GM23248 (cell line): ENCODE measurements around the gene PAF1. TPM values are rescaled to one million over a fixed set of nuclear protein-coding genes. Genes with fewer than 3 reads are reported as not detected.

Experiments
- DNase-seq: peaks from one replicate; pipeline ENCODE4 v3.0.0-alpha.2; 2015
- H2AFZ ChIP-seq: fragments of 200-600 bp; sonication (generic); 2 replicates; pipeline ENCODE4 v1.6.1; 2016; ENCODE audit warnings: antibody characterized with exemption
- H3F3A ChIP-seq: fragments of 200-600 bp; sonication (generic); 2 replicates; pipeline ENCODE4 v1.6.1; 2016; ENCODE audit warnings: mild to moderate bottlenecking, antibody characterized with exemption, mixed run types; ENCODE audit not compliant: insufficient read depth
- H3K27ac ChIP-seq: fragments of 200-600 bp; sonication (generic); 2 replicates; pipeline ENCODE4 v1.5.1; 2016; ENCODE audit warnings: mild to moderate bottlenecking
- H3K27me3 ChIP-seq: fragments of 200-600 bp; sonication (generic); replicated peaks from 2 replicates; pipeline ENCODE4 v1.6.1; 2016; ENCODE audit warnings: mild to moderate bottlenecking; ENCODE audit not compliant: insufficient read depth
- H3K36me3 ChIP-seq: fragments of 200-600 bp; sonication (generic); 2 replicates; pipeline ENCODE4 v1.6.1; 2016; ENCODE audit warnings: low read depth, mild to moderate bottlenecking
- H3K4me1 ChIP-seq: fragments of 200-600 bp; sonication (generic); 2 replicates; pipeline ENCODE4 v1.6.1; 2016; ENCODE audit warnings: mild to moderate bottlenecking; ENCODE audit not compliant: insufficient read depth
- H3K4me2 ChIP-seq: fragments of 200-600 bp; sonication (generic); one replicate; pipeline ENCODE4 v1.6.1; 2016; ENCODE audit warnings: mild to moderate bottlenecking; ENCODE audit not compliant: unreplicated experiment
- H3K4me3 ChIP-seq: fragments of 200-600 bp; sonication (generic); 2 replicates; pipeline ENCODE4 v1.5.1; 2016; ENCODE audit warnings: mild to moderate bottlenecking
- H3K79me2 ChIP-seq: fragments of 200-600 bp; sonication (generic); 2 replicates; pipeline ENCODE4 v1.6.1; 2016; ENCODE audit warnings: mild to moderate bottlenecking; ENCODE audit not compliant: insufficient read depth
- H3K9ac ChIP-seq: fragments of 200-600 bp; sonication (generic); 2 replicates; pipeline ENCODE4 v1.6.1; 2016; ENCODE audit warnings: mild to moderate bottlenecking
- H3K9me2 ChIP-seq: fragments of 200-600 bp; sonication (generic); 2 replicates; pipeline ENCODE4 v1.6.1; 2016; ENCODE audit warnings: mixed run types, mild to moderate bottlenecking, moderate library complexity; ENCODE audit not compliant: insufficient read depth
- H3K9me3 ChIP-seq: fragments of 200-600 bp; sonication (generic); one replicate; pipeline ENCODE4 v1.6.1; 2017; ENCODE audit warnings: low read depth
- H4K20me1 ChIP-seq: fragments of 200-600 bp; sonication (generic); 2 replicates; pipeline ENCODE4 v1.6.0; 2016; ENCODE audit not compliant: insufficient read depth
- EZH2 ChIP-seq: fragments of 200-600 bp; sonication (generic); IDR thresholded peaks from 2 replicates; pipeline ENCODE4 v1.6.1; 2018; ENCODE audit warnings: antibody characterized with exemption, mild to moderate bottlenecking; ENCODE audit not compliant: insufficient read depth, poor library complexity, severe bottlenecking
- EZH2phosphoT487 ChIP-seq: fragments of 200-600 bp; sonication (generic); IDR thresholded peaks from 2 replicates; pipeline ENCODE4 v1.6.1; 2018; ENCODE audit warnings: antibody characterized with exemption, moderate library complexity, mild to moderate bottlenecking, low read depth; ENCODE audit not compliant: insufficient read depth
- WGBS, 2 experiments: methylation state at CpG; one replicate each; pipeline ENCODE4 v1.1.6; 2015 to 2017; ENCODE audit warnings: low lambda C conversion rate in 2 of 2, low coverage in 1 of 2; ENCODE audit errors: missing lambda C conversion rate in 2 of 2; 5-methylcytosine and 5-hydroxymethylcytosine counted together
- in situ Hi-C: fragments of 300-500 bp; cut with MboI; formaldehyde crosslinking; loops from 2 replicates; pipeline ENCODE4 v1.15.0; 2020
- polyA plus RNA-seq: library from polyadenylated mRNA; unstranded; fragments of >200 nt; fragmentation: Nextera tagmentation; extraction: Ambion mirVana; gene quantifications from 2 replicates; pipeline ENCODE4 v1.2.1, GENCODE V29; 2016
- total RNA-seq: library from RNA; depleted of rRNA; stranded (reverse); fragments of >200 nt; shearing (Covaris generic); gene quantifications from 2 replicates; pipeline ENCODE4 v1.2.3, GENCODE V29; 2014

PAF1 gene
- total and polyA plus RNA-seq, 2 experiments from 2014 or later = 44.2 to 51.2 TPM

GRCh38 chr19:39362682-39363657, 27.9 kb downstream of the PAF1 start:
- Histone ChIP-seq H3K4me2 (peak overlapping the region; percentile 53), H2AFZ (no peak overlapping the region), H3K9ac (peak overlapping the region; percentile 78), H3F3A (peaks cover 62% of the 10 kb centered on the region), H3K9me3 (no peaks in the 10 kb centered on the region), H3K9me2 (no peaks in the 10 kb centered on the region), H3K4me1 (peaks cover 32% of the 10 kb centered on the region), H3K27ac (peak overlapping the region; percentile 96), H3K79me2 (peaks cover 50% of the 10 kb centered on the region), H4K20me1 (no peaks in the 10 kb centered on the region), H3K4me3 (no peak overlapping the region), H3K36me3 (peaks cover 12% of the 10 kb centered on the region), H3K27me3 (no peaks in the 10 kb centered on the region)
- WGBS, 2 experiments = 8 to 16% methylated on average over 6 of the region's 6 CpGs
- no peak for TF ChIP-seq EZH2phosphoT487
- no peak for TF ChIP-seq EZH2
- in situ Hi-C loops = no loop called here
- peak; percentile 65 for DNase-seq

- H3K27me3 ChIP-seq = no peaks in the 10 kb centered on the region
- H3K9me3 ChIP-seq = no peaks in the 10 kb centered on the region
- peaks cover 62% of the 10 kb centered on the region for H3F3A ChIP-seq
- peaks cover 32% of the 10 kb centered on the region for H3K4me1 ChIP-seq
- H3K36me3 ChIP-seq = peaks cover 36% of the 10 kb centered on the region
- TF ChIP-seq EZH2phosphoT487 (no peak), EZH2 (no peak)
- no peaks in the 10 kb centered on the region for H4K20me1 ChIP-seq
- no peak overlapping the region for H3K4me2 ChIP-seq
- H3K4me3 ChIP-seq = no peak overlapping the region
- DNase-seq = no peak
- H3K9ac ChIP-seq = no peak overlapping the region
- 94 to 100% methylated on average over 1 of the region's 1 CpG for WGBS, 2 experiments
- no peaks in the 10 kb centered on the region for H3K9me2 ChIP-seq
- in situ Hi-C loops = no loop called here
- H3K79me2 ChIP-seq = peaks cover 48% of the 10 kb centered on the region
- H3K27ac ChIP-seq = peak overlapping the region; percentile 45
- no peak overlapping the region for H2AFZ ChIP-seq
These were observed 30.3 kb downstream of the PAF1 start for GRCh38 chr19:39360599-39360998.

DNA sequence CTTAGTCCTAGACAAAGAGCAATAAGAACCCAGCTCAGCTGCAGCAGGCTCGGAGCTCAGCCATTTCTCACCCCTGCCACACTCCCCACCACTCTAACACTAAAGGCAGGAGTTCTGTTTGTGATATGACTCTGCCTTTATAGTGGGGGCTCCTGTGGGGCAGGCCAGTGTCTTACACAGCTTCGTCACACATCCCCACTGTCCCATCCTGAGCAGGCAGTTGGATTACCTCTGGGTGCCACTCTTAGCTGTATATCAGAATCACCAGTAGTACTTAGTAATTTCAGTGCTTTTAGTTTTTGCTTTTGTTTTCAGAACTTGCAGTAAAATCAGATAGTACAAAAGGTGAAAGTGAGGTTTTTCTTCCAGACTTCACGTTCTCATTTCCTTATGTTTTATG, 31.9 kb downstream of the PAF1 start:
- H3K9me2 ChIP-seq = no peaks in the 10 kb centered on the region
- H3K79me2 ChIP-seq = peaks cover 53% of the 10 kb centered on the region
- no peak overlapping the region for H3K27ac ChIP-seq
- in situ Hi-C loops = no loop called here
- peaks cover 49% of the 10 kb centered on the region for H3K36me3 ChIP-seq
- H3K4me1 ChIP-seq = peaks cover 24% of the 10 kb centered on the region
- no peak overlapping the region for H3K4me2 ChIP-seq
- no peak overlapping the region for H3K9ac ChIP-seq
- no peaks in the 10 kb centered on the region for H4K20me1 ChIP-seq
- 88 to 96% methylated on average over 3 of the region's 3 CpGs for WGBS, 2 experiments
- no peak overlapping the region for H2AFZ ChIP-seq
- H3K9me3 ChIP-seq = no peaks in the 10 kb centered on the region
- no peaks in the 10 kb centered on the region for H3K27me3 ChIP-seq
- peaks cover 54% of the 10 kb centered on the region for H3F3A ChIP-seq
- no peak overlapping the region for H3K4me3 ChIP-seq
- DNase-seq = no peak
- TF ChIP-seq EZH2 (no peak), EZH2phosphoT487 (no peak)

DNA sequence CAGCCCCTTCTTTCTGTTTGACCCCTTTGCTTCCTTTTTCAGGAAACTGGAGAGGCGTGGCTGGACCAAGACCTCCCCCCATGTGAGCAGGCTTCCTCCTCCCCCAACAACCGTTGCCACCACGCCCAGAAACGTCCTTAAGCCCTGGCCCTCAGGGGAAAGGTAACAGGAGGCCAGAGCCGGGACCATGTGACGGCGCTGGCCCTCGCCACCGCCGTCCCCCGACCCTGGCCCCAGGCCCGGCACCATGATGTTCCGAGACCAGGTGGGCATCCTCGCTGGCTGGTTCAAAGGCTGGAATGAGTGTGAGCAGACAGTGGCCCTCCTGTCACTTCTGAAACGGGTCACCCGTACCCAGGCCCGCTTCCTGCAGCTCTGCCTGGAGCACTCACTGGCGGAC, 34.3 kb downstream of the PAF1 start:
- Histone ChIP-seq H3K36me3 (peaks cover 52% of the 10 kb centered on the region), H3F3A (peaks cover 43% of the 10 kb centered on the region), H3K4me1 (peaks cover 17% of the 10 kb centered on the region), H3K9me2 (no peaks in the 10 kb centered on the region), H3K4me2 (no peak overlapping the region), H3K9ac (no peak overlapping the region), H3K9me3 (no peaks in the 10 kb centered on the region), H2AFZ (no peak overlapping the region), H3K27me3 (no peaks in the 10 kb centered on the region), H3K4me3 (no peak overlapping the region), H3K79me2 (peaks cover 71% of the 10 kb centered on the region), H4K20me1 (no peaks in the 10 kb centered on the region), H3K27ac (no peak overlapping the region)
- 96 to 97% methylated on average over 18 of the region's 18 CpGs for WGBS, 2 experiments
- in situ Hi-C loops = no loop called here
- no peak for TF ChIP-seq EZH2
- TF ChIP-seq EZH2phosphoT487 = no peak
- no peak for DNase-seq
